Stimulated activated CD8-positive, alpha-beta memory T cell treated with anti-CD3 and anti-CD28 coated beads, Interleukin-15, amount 100 ng/mL, for 4 hours (primary cell): ENCODE data around the gene FLVCR1.
"Not testable (repeated sequence)": the region's sequence is repeated elsewhere in the genome, so short reads cannot be mapped to it uniquely, and the experiment has no call there.

Experiments
- DNase-seq, 2 donors: peaks; one replicate each; pipeline ENCODE4 v3.0.0-alpha.2; 2020; ENCODE audit warnings: low read depth in 2 of 2

FLVCR1 gene

DNA sequence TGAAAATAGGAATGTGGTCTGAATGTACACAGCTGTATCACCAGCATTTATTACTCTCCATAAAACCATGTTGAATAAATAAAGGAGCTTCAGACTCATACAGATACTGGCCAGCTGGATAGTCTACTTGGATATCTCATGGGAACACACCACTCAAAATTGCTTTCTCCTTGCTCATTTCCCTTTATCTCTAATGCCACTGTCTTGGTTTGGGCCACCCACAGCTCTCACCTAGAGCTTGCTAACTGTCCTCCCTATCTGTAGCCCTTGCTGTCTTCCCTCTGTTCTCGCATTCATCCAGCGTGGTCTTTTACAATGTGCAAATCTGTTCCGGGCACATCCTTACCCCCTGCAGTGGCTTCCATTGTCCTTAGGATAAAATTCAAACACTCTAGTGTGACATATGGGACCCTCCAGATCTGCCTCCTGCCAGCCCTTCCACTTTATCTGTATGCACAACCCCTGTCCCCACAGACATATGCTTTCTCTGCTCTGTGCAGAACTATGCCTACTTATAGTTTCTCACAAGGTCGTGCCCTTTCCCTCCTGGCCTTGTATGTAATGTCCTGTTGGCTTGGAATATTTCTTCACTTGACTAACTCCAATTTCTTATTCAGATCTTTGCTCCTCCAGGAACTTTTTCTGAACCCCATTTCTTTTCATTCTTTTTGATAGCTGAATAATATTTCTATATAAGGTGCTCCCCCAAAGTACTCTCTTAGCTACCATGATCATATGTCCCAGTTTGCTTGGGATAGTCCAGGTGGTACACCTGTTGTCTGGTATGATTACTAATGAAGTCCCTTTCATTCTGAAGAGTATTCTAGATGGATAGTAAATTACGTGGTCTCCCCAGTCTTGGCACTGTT lies 2.9 kb downstream of the FLVCR1 start:
- no peak for DNase-seq

DNA sequence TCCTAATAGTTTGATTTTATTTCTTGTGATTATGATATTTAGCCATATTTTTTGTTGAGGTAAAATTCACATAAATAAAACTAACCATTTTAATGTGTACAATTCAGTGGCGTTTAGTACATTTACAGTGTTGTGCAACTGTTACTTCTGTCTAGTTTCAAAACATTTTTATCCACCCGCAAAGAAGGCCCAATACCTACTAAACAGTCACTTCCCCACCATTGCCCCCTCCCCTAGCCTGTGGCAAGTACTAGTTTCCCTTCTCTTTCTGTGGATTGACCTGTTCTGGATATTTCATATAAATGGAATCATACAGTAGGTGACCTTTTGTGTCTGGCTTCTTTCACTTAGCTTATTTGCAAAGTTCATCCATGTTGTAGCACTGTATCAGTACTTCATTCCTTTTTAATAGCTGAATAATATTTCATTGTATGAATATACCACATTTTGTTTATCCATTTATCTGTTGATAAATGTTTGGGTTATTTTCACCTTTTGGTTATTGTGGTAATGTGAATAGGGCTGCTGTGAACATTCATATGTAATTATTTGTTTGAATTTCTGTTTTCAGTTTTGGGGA lies 4.1 kb downstream of the FLVCR1 start:
- no peak for DNase-seq

DNA sequence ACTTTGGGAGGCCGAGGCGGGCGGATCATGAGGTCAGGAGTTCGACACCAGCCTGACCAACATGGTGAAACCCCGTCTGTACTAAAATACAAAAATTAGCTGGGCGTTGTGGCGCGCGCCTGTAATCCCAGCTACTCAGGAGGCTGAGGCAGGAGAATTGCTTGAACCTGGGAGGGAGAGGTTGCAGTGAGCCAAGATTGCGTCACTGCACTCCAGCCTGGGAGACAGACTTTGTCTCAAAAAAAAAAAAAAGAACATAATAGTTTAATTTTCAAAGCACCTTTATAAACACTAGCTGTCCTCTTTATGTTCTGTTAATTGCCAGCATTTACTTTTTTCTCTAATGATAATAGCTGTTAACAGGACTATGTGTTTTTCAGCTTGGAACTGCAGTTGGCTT lies 5.3 kb downstream of the FLVCR1 start:
- not testable (repeated sequence) for DNase-seq

DNA sequence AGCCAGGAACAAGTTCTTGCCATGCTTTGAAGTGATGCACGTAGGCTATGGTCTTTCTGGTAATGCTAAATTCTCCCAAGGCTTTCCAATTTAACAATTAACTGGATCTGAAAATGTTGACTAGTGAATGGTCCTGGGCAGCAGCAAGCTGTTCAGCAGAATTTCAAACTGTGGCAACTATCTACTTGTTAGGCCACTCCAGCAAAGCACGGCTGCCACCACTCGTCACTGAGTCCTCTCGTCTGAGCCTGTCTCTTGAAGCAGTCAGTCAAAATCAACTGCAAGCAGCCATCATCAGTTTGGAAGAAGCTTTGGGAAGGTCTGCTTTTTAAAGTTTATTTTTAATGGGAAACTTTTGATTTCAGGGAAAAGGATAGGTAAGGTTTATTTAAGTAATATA lies 6.1 kb downstream of the FLVCR1 start:
- no peak for DNase-seq

DNA sequence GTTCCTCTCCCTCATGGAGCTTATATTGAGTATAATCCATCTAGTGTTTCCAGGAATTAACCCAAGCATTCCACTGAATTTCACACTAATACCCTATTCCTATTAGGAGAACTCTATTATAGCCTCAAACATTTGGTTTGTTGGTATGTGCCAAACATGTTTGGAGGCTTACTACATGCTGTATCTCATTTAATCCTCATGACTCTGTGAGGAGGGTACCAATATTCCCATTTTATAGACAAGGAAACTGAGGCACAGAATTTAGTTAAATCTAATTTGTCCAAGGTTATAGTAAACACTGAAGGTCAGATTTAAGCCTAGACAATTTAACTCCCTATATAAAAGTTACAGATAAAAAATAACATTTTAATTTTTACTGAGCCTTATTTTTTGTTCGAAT lies 9.1 kb downstream of the FLVCR1 start:
- no peak for DNase-seq

DNA sequence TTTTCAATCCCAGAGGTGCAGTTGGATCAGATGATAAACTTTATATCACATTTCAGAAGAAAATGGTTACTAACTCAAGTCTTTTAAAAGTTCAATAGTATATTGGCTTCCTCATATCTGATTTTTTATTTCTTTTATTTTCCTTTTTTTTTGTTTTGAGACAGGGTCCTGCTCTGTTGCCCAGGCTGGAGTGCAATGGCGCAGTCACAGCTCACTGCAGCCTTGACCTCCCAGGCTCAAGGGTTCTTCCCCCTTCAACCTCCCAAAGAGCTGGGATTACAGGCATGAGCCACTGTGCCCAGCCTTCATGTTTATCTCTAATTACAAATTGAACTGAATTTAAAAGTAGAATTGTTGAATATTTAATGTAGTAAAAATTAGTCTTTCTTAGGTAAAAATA lies 13.9 kb downstream of the FLVCR1 start:
- DNase-seq: no peak

DNA sequence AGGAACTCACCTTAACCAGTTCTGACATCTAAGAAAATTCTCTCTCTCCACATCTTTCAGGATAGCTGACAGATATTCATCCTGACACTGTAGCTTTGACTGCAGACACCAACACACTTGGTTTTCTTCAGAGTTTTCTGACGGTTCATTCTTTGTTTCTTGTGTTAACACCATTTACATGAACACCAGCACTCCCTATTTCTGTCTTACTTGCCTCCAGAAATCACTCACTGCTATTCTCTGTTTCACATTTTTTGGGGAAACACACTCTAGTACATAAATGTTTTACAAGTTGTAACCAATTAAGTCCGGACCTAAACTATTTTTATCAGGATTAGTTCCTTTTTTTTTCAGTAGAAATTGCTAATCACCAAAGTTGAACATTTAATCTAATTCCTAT lies 15.4 kb downstream of the FLVCR1 start:
- DNase-seq: no peak

DNA sequence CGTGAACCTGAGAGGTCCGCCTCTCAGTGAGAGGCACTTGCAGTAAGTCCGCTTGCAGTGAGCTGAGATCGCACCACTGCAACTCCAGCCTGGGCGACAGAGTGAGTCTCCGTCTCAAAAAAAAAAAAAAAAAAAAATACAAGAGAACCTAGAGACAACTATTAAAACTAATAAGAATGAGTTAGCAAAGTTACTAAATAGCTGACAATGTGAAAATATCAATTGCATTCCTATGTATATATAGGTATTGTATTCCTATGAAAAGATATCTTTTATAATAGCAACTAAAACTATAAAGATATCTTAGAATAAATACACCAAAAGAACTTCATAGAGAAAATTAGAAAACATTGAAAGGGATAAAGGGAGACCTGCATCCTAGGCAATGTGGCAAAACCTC lies 20.3 kb downstream of the FLVCR1 start:
- no peak for DNase-seq

DNA sequence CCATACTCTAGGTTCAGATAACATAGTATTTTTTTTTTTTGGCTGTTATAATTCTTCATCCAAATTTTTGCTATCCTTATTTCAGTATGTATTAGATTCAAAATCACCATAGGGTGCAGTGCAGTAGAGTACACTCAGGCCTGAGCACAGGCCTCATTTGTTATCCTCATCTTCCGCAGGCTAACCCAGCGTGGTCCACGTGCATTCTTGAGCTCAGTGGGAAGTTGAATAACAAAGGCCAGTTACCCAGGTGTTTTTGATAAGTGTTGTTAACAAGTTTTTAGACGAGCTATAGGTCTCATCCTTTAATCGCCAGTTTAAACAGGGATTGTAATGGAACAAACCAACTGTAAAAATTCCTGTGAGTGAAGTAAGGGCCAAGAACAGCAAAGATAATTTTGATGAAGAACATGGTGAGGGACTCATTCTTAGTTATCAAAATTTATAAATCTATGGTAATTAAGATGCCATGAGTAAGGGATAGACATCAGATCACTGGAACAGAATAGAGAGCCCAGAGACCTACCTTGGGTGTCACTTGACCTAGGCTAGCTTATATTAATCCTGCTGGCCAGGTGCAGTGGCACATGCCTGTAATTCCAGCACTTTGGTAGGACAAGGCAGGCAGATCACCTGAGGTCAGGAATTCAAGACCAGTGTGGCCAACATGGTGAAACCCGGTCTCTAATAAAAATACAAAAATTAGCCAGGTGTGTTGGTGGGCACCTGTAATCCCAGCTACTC lies 22.0 kb downstream of the FLVCR1 start:
- no peak for DNase-seq

DNA sequence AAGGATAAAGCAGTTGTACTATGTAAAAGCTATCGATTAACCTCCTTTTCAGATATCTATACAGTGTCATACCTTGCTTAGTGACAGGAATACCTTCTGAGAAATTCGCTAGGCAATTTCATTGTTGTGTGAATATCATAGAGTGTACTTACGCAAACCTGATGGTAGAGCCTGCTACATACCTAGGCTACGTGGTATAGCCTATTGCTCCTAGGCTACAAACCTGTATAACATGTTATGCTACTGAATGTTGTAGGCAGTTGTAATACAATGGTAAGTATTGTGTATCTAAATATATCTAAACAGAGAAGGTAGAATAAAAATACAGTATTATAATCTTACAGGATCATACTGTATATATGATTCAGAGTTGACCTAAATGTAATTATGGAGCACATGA lies 26.5 kb downstream of the FLVCR1 start:
- no peak for DNase-seq

DNA sequence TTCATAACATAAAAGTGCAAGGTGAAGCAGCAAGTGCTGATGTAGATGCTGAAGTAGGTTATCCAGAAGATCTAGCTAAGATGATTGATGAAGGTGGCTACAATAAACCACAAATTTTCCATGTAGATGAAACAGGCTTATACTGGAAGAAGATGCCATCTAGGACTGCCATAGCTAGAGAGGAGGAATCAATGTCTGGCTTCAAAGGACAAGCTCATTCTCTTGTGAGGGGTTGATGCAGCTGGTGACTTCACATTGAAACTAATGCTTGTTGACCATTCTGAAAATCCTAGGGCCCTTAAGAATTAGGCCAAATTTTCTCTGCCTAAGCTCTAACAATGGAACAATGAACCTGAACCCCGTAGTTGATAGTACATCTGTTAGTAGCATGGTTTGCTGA lies 34.0 kb downstream of the FLVCR1 start:
- no peak for DNase-seq

DNA sequence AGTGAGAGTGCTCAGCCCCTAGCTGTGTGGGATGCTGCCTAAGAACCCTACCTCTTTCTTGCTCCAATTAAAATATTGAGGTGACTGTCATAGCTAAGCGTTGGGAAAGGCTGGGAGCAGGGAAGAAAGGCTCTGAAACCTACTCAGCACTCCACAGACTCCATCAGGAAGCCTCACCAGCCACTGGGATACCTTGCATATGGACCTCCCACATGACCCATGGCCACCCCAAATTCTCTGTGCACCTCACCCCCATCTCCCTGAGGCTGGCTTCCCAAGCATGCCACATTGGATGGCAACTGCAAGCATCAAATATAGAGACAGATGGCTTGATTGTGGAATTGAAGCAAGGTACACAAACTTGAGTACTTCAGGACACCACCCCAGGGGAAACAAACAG lies 41.8 kb downstream of the FLVCR1 start:
- no peak for DNase-seq

DNA sequence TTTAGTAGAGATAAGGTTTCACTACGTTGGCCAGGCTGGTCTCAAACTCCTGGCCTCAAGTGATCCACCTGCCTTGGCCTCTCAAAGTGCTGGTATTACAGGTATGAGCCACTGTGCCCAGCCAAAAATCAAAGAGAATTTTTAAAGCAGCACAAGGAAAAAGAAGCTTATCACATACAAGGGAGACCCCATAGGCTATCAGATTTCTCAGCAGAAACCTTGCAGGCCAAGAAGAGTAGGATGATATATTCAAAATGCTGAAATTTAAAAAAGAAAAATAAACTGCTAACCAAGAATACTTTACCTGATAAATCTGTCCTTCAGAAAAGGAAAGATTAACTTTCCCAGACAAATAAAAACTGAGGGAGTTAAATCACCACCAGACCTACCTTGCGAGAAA lies 43.2 kb downstream of the FLVCR1 start:
- no peak for DNase-seq

DNA sequence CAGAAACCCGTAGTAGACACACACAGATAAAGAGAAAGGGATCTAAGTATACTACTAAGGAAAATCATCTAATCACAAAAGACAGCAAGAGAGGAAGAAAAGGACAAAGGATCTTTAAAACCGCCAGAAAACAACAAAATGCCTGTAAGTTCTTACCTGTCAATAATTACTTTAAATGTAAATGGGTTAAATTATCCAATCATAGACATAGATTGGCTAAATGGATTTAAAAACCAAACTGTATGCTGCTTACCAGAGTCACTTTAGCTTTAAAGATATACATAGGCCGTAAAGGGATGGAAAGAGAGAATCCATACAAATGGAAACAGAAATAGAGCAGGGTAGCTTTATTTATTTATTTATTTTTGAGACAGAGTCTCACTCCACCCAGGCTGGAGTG lies 44.0 kb downstream of the FLVCR1 start:
- no peak for DNase-seq

DNA sequence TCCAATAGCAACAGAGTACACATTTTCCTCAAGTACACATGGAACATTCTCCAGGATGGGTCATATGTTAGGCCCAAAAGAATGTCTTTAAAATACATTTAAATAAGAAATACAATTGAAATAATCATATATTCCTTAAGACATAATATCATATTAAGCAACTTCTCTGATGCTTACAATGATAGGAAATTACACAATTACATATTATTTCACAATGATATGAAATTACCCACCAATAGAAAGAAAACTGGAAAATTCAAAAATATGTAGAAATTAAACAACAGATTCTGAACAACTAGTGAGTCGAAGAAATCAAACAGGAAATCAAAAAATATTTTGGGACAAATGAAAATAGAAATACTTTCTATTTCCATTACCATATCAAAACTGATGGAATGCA lies 45.6 kb downstream of the FLVCR1 start:
- no peak for DNase-seq

DNA sequence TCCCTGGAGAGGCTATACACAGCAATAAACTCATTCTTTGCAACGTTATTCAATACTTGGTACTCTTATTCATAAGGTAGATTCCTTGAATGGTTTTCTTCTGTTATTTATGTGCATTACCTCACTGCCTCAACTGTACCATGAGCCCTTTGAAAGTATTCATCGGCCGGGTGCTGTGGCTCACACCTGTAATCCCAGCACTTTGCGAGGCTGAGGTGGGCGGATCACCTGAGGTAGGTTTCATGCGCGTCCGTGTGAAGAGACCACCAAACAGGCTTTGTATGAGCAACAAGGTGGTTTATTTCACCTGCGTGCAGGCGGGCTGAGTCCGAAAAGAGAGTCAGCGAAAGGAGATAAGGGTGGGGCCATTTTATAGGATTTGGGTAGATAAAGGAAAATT lies 50.0 kb downstream of the FLVCR1 start:
- not testable (repeated sequence) for DNase-seq

DNA sequence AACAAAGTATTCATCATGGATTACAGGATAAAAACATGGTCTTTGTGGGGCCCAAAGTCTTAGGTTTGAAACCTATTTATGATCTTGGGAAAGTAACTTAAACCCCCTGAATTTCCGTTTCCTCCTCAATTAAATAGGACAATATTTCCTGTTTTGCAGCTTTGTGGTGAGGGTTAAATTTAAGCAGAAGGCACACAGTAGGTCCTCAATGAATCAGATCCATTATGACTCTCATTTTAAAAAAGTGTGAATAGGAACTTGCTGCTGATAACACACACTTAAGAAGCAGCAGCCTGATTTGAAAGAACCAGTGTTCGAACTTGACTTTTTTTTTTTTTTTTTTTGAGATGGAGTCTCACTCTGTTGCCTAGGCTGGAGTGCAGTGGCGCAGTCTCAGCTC lies 50.9 kb downstream of the FLVCR1 start:
- DNase-seq: no peak

DNA sequence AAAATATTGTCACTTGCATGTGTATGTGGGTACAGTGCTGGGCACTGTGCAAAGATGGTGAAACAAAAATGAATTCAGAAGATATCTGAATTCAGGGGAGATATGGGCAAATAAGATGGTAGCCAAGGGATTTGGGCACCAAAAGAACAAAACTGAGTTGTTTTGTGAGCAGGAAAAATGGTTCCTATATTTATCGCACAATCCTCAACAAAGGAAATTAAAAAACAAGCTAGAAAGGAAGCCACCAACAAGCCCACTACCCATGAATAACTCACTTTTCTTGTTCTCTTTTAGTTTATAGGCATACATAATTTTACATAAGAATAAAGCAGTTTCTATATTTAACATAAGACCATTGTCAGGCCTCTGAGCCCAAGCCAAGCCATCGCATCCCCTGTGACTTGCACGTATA lies 51.6 kb downstream of the FLVCR1 start:
- no peak for DNase-seq

DNA sequence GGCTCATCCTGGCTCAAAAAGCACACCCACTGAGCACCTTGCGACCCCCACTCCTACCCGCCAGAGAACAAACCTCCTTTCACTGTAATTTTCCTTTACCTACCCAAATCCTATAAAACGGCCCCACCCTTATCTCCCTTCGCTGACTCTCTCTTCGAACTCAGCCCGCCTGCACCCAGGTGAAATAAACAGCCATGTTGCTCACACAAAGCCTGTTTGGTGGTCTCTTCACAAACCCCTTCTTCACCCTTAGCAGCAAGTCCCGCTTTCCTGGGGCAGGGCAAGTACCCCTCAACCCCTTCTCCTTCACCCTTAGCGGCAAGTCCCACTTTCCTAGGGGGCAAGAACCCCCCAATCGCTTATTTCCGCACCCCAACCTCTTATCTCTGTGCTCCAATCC lies 52.1 kb downstream of the FLVCR1 start:
- not testable (repeated sequence) for DNase-seq

DNA sequence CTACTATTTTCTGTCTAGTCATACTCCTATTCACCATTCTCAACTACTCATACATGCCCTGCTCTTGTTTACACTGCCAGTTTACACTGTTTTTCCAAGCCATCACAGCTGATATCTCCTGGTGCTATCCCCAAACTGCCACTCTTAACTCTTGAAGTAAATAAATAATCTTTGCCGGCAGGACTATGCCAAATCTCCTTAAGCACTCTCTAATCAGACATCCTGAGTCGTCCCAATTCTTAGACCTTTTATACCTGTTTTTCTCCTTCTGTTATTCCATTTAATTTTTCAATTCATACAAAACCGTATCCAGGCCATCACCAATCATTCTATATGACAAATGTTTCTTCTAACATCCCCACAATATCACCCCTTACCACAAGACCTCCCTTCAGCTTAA lies 55.6 kb downstream of the FLVCR1 start:
- DNase-seq: not testable (repeated sequence)

DNA sequence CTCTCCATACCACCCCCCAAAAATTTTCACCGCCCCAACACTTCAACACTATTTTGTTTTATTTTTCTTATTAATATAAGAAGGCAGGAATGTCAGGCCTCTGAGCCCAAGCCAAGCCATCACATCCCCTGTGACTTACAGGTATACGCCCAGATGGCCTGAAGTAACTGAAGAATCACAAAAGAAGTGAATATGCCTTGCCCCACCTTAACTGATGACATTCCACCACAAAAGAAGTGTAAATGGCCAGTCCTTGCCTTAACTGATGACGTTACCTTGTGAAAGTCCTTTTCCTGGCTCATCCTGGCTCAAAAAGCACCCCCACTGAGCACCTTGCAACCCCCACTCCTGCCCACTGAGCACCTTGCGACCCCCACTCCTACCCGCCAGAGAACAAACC lies 56.0 kb downstream of the FLVCR1 start:
- not testable (repeated sequence) for DNase-seq

DNA sequence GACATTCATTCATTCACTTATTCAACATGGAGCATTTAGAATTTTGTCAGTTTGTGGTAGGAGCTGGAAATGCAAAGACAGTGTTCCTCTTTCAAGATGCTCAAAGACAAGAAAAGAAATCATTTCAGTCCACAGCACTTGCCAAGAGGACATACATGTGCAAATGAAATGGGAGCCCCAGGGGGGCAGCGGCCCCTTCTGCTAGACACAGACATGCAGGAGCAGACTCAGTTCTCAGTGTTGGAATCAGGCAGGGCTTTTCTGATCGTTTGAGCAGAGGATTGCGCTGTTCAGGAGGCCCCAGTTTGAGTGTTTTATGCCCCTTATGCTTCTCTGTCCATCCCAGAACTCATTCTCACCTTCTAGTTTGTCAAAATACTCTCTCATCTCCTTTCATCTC lies 56.7 kb downstream of the FLVCR1 start:
- DNase-seq: no peak
